Central memory CD8-positive, alpha-beta T cell (primary cell): ENCODE results near the gene PLA2G15.

ENCODE experiments used
- ATAC-seq: fragments of 150-1000 bp; cut with Tn5 transposase; replicated peaks from 2 replicates; pipeline ENCODE4 v1.10.0; 2022; ENCODE audit warnings: mild to moderate bottlenecking, moderate FRiP score, moderate number of reproducible peaks; ENCODE audit not compliant: poor library complexity, severe bottlenecking; ENCODE audit errors: extremely low read depth
- DNase-seq, 2 donors: peaks; one replicate each; pipeline ENCODE4 v3.0.0; 2021; ENCODE audit warnings: low spot score in 2 of 2
- H3K27ac Mint-ChIP-seq: one replicate; pipeline ENCODE4 v1.8.0; 2022; ENCODE audit warnings: low read depth, mild to moderate bottlenecking, moderate library complexity, mixed read lengths
- H3K27me3 Mint-ChIP-seq: one replicate; pipeline ENCODE4 v1.8.0; 2022; ENCODE audit warnings: mixed read lengths
- H3K36me3 Mint-ChIP-seq: one replicate; pipeline ENCODE4 v1.8.0; 2022; ENCODE audit warnings: mild to moderate bottlenecking, moderate library complexity, mixed read lengths; ENCODE audit not compliant: insufficient read depth
- H3K4me1 Mint-ChIP-seq: one replicate; pipeline ENCODE4 v1.8.0; 2022; ENCODE audit warnings: mixed read lengths
- H3K4me3 Mint-ChIP-seq: one replicate; pipeline ENCODE4 v1.8.0; 2022; ENCODE audit warnings: mild to moderate bottlenecking, moderate library complexity, mixed read lengths
- H3K9me3 Mint-ChIP-seq: one replicate; pipeline ENCODE4 v1.8.0; 2022; ENCODE audit warnings: mixed read lengths

PLA2G15 gene

DNA sequence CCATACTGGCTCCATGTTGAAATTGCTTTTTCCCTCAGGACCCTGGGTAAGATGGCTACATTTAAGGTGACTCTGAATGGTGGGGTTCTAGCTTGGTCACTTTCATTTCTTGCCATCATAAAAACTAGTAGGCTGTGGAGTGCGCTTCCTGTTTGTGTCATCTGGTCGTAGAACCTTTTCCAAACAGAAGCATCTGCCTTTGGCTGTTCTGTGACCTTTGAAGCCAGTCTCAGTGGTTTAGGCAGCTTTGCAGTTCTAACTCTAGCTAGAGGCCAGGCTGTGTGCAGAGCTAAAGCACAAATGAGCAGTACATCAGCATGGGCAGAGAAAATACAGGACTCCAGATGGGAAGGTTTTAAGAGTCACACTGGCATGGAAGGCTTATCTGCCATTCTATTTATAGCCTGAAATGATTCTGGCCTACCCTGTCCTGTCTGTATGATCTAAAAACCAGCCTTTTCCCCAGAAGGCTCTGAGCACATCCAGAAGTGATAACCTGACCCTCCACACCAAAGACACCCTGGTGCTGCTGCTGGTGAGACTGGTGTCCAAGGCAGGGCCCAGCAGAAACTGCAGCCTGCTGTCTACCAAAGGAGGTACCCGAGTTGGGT lies 17.9 kb upstream of the PLA2G15 start:
- H3K27ac Mint-ChIP-seq: no peak overlapping the region
- H3K36me3 Mint-ChIP-seq: peaks cover 39% of the 10 kb centered on the region
- peaks cover 6% of the 10 kb centered on the region for H3K4me1 Mint-ChIP-seq
- DNase-seq: no peak
- H3K9me3 Mint-ChIP-seq: no peaks in the 10 kb centered on the region
- no peak overlapping the region for H3K4me3 Mint-ChIP-seq
- no peaks in the 10 kb centered on the region for H3K27me3 Mint-ChIP-seq
- no peak for ATAC-seq

DNA sequence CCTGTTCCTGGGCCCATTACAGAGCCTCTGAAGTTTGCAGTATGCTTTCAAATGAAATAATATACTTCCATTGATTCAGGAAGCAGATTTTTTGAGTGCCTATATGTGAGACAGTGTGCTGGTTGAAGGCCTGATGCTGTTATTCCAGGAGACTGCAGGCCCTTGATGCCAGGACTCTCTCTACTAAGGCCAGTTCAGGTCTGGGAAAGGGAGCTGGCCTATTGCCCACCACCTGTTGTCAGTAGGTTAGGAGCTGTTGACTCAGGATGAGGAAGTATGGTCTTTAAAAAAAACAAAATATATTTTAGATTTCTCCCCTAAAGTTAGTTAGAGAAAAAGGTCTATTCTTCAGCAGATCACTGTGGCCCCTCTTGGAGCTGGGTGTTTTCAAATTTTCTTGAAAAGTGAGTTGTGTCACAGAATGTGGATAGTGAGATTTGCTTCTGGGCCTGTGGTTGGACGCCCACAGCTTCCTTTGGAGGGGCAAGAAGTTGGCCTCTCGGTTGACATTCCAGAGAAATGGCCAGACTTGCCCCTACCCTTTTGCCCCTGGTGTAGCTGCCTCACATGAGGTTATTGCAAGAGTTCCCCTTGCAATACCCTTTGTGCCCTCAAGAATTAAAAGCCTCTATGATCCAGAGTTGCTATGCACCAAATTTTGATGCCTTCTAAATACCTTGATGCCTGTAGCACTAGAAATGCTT lies 17.2 kb upstream of the PLA2G15 start:
- Mint-ChIP-seq H3K27ac (no peak overlapping the region), H3K4me3 (no peak overlapping the region)

DNA sequence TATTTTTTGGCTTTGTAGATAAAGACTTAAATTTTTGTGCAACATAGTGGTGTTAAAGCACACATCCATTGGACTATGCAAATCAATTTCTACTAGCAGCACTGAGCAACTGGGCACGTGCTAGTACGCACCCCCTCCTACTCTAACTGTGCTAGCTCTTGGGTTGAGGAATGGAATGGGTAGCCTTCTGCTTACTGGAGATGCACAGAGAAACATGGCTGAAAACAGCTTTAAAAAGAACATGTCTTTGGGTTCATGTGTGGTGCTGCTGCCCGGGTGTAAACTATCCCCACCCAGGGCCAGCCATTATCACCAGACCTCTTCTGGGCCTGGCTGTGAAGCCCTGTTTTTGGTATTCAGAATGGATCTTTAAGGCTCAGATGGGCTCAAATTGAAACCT lies 16.5 kb upstream of the PLA2G15 start:
- Mint-ChIP-seq H3K36me3 (peaks cover 39% of the 10 kb centered on the region), H3K27ac (no peak overlapping the region), H3K4me3 (no peak overlapping the region), H3K27me3 (no peaks in the 10 kb centered on the region), H3K9me3 (no peaks in the 10 kb centered on the region), H3K4me1 (peaks cover 6% of the 10 kb centered on the region)
- ATAC-seq: no peak
- no peak for DNase-seq

More for the DNA sequence above, 17.2 kb upstream of the PLA2G15 start:
- Mint-ChIP-seq H3K9me3 (no peaks in the 10 kb centered on the region), H3K27me3 (no peaks in the 10 kb centered on the region), H3K36me3 (peaks cover 41% of the 10 kb centered on the region), H3K4me1 (peaks cover 6% of the 10 kb centered on the region)
- ATAC-seq (no peak), DNase-seq (no peak)

DNA sequence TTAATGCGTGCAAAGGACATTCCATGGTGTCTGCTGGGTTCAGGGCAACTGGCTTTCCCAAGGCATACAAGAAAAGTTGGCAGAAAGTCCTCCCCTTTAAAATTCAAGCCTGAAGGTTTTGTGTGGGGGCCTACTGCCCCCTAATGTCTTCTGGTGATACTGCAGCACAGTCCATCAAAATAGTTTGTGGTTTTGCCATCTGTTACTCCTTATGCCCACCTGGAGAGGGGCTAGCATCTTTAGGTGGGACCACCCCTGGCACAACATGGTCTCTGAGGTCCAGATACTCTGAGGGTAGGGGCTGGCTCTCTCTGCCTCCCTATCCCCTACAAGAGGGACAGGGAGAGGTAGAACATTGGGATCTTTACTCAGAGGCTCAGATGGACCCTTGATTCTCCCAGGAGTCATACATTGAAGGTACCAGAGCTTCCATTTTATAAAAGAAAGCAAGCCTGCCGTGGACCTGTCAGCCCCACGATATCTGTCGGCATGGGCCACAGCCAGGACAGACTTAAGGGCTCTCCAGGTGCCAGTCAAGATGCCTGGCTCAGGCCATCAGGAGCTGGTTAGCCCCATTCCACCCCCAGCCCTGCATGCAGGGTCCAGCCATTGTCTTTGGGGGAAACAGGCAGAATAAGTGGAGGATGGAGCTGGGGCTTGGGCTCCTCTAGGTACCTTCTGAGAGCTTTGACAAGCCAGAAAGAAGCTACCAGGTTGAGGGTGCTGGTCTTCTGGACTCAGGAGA lies 15.6 kb upstream of the PLA2G15 start:
- no peaks in the 10 kb centered on the region for H3K9me3 Mint-ChIP-seq
- DNase-seq (peak in 1 of 2 donors; percentile 38), ATAC-seq (no peak)
- peaks cover 35% of the 10 kb centered on the region for H3K36me3 Mint-ChIP-seq
- H3K27ac Mint-ChIP-seq: no peak overlapping the region
- no peaks in the 10 kb centered on the region for H3K27me3 Mint-ChIP-seq
- peaks cover 8% of the 10 kb centered on the region for H3K4me1 Mint-ChIP-seq
- no peak overlapping the region for H3K4me3 Mint-ChIP-seq

DNA sequence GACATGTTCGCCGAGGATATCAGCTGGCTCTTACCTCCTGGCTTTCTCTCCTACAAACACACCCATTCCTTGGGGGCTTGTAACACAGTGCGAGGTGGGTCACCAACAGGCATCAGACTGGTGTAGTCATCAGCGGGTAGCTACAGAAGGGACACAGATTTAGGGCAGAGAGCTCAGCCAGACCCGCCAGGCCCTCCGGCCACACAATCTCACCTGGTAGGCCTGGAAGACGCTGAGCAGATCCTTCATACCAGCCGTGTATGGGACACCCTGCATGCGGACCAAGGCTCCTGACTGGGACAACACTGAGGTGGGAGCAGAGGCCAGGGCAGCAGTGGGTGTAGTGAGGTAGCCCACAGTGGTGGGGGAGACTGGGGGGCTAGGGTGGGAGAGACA lies 15.0 kb upstream of the PLA2G15 start:
- no peak for ATAC-seq
- Mint-ChIP-seq H3K4me3 (no peak overlapping the region), H3K27ac (peak overlapping the region; percentile 46), H3K36me3 (peaks cover 37% of the 10 kb centered on the region), H3K4me1 (peaks cover 12% of the 10 kb centered on the region), H3K27me3 (no peaks in the 10 kb centered on the region), H3K9me3 (no peaks in the 10 kb centered on the region)
- no peak for DNase-seq

DNA sequence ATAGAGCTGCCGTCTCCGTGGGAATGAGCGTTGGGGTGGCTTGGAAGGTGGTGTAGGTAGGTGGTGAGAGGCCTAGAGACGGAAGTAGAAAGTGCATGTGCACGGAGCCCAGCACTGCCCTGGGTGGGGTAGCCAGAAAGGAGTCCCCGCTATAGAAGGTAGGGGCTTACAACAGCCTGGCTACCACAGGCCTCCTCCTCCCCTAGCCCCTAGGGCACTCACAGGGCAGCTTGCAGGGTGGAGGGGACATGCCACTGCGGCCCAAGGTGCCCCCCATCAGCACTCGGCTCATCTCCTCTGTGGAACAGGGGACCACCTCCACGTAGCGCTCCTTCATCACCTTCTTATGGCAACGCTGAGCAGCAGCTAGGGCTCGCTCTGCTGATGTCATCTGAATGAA lies 14.2 kb upstream of the PLA2G15 start:
- Mint-ChIP-seq H3K4me1 (peaks cover 6% of the 10 kb centered on the region), H3K27me3 (no peaks in the 10 kb centered on the region), H3K27ac (peak overlapping the region; percentile 62), H3K9me3 (no peaks in the 10 kb centered on the region), H3K4me3 (no peak overlapping the region), H3K36me3 (peaks cover 34% of the 10 kb centered on the region)
- no peak for ATAC-seq
- no peak for DNase-seq

DNA sequence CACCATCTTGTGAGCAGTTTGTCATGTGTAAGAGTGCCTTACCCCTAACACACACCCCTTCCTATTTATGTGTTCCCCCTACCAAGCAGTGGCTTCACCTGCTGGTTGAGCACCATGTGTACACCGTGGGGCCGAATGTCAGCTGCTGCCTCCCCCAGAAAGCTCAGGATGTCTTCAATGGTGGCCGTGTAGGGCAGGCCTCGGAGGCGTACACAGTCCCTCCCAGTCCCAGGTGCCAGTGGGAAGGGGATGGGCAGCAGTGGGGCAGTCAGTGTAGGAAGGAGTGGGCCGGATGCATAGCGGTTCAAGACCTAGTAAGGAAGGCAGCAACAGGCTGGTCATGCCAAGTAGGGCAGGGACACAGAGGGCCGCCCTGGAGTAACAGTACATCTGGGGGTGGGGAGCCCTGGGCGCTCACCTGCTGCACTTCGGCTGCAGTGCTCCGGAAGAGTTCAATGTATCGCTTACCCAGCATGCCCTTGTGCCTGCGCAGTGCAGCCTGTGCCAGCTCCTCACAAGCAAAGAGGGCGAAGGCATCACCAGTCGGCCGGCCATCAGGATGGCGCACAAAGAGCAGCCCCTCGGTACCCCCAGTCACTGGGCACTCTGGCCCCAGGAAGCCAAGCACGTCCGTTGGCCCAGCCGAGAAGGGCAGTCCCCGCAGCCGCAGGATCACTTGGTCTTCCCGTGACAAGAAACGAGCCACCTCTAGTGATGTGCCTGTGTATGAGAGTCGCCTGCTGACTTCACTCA lies 13.6 kb upstream of the PLA2G15 start:
- H3K27ac Mint-ChIP-seq: peak overlapping the region; percentile 62
- H3K4me1 Mint-ChIP-seq: peaks cover 7% of the 10 kb centered on the region
- DNase-seq (no peak), ATAC-seq (no peak)
- H3K27me3 Mint-ChIP-seq: no peaks in the 10 kb centered on the region
- peaks cover 36% of the 10 kb centered on the region for H3K36me3 Mint-ChIP-seq
- no peaks in the 10 kb centered on the region for H3K9me3 Mint-ChIP-seq
- no peak overlapping the region for H3K4me3 Mint-ChIP-seq

DNA sequence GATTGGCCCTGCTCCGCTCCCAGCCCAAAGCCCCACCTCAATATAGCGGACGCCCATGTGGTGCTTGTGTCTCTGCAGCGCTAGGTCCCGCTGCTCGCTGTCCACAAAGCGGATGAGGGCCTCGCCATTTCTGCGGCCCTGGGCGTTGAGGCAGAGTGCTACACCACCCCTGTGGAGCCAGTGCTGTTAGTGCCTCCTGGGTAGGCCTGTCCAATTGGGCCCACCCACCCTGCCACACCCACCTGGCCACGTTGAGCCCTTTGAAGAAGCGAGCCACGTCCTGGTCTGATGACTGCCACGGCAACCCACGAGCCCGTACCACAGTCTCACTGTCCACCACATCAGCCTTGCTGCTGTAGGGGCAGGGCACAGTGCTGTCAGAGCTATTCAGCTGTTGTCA lies 12.8 kb upstream of the PLA2G15 start:
- DNase-seq (no peak), ATAC-seq (no peak)
- peak overlapping the region; percentile 62 for H3K27ac Mint-ChIP-seq
- peak overlapping the region; percentile 18 for H3K4me3 Mint-ChIP-seq
- H3K4me1 Mint-ChIP-seq: peaks cover 13% of the 10 kb centered on the region
- no peaks in the 10 kb centered on the region for H3K27me3 Mint-ChIP-seq
- peaks cover 39% of the 10 kb centered on the region for H3K36me3 Mint-ChIP-seq
- no peaks in the 10 kb centered on the region for H3K9me3 Mint-ChIP-seq

DNA sequence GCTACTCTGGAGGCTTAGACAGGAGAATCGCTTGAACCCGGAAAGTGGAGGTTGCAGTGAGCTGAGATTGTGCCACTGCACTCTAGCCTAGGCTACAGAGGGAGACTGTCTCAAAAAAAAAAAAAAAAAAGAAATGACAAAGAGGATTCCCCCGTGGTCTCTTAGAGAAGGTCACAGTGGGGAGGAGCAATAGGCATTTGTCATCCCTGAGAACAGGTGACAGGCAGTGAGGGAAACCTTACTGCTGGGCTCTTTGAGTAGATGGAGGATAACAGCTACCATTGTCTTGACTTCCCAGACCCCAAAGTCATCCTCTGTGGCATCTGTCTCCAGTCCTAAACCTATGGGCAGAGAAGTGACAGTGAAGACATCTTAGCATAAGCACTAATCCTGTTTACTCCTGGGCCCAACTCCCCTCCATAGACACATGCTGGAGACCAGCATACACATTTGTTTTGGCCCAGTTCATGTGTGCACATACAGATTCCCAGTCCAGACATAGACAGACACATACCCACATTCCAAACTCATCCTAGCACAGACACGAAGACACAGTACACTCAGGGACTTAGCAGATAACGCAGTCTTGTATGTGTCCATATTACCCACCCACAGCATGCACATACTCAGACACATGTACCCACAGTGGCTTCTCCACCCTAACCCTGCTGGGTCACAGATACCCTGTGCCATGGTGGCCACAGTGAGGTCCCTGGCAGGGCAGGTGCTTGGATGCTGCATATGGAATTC lies 11.9 kb upstream of the PLA2G15 start:
- H3K4me3 Mint-ChIP-seq: peak overlapping the region; percentile 18
- no peaks in the 10 kb centered on the region for H3K9me3 Mint-ChIP-seq
- peak overlapping the region; percentile 35 for H3K27ac Mint-ChIP-seq
- H3K4me1 Mint-ChIP-seq: peaks cover 20% of the 10 kb centered on the region
- no peak for DNase-seq
- H3K36me3 Mint-ChIP-seq: peaks cover 44% of the 10 kb centered on the region
- H3K27me3 Mint-ChIP-seq: no peaks in the 10 kb centered on the region
- no peak for ATAC-seq

DNA sequence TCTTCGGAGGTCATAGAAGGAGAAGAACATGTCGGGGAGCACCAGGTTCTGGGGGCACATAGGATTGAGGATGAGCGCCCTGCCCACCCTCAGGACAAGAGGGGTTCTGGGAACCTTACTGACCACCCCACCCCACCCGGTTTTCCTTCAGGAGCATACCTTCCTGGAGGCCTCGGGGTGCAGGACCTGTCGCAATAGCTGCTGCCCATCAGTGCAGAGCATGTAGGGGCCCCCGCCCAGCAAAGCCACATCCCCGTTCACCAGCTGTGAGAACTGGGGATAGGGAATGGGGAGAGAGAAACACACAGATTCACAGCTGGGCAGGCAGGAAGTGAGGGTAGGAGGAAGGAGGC lies 11.4 kb upstream of the PLA2G15 start:
- Mint-ChIP-seq H3K36me3 (peaks cover 47% of the 10 kb centered on the region), H3K27ac (no peak overlapping the region), H3K4me1 (peaks cover 23% of the 10 kb centered on the region), H3K4me3 (no peak overlapping the region), H3K9me3 (no peaks in the 10 kb centered on the region), H3K27me3 (no peaks in the 10 kb centered on the region)
- ATAC-seq: no peak
- no peak for DNase-seq

DNA sequence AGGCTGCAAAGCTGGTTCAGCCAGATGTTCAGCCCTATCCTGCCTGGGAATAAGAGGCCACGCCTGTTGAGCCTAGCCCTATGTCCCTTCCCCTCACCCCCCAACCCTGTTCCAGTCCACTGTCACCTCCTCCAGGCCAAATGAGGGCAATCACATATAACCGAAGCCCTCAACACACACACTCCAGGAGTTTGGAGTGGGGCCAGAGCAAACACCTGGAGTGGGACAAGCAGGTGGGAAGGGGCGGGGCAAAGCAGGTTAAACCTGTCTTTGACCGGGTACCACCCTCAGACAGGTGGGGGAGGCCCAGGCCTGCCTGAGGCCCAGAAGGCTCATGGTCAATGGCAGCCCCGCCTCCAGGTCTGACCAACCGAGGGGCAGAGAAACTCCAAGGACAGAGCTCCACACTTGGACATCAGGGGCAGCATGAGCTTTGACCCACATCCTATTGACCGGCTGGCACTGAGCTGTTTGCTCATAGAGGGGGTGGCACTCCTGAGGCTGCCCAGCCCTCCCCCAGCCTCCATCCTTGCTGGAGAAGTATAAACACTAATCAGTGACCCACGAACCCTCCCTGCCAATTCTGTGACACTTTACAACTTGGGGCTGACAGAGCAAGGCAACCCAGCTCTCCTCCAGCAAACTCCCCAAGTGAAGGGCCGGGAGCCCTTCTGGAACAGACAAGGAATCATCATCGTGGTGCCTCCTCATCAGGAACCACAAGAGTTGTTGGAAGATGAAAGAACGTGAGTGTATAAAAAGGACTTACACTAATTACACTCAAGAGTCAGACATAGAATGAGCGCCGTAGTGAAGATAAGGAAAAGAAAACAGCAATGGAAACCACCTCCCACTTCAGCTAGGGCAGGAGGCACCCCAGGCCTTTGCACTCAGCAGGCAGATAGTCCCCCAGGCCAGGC lies 10.7 kb upstream of the PLA2G15 start:
- Mint-ChIP-seq H3K4me3 (peak overlapping the region; percentile 22), H3K9me3 (no peaks in the 10 kb centered on the region), H3K36me3 (peaks cover 49% of the 10 kb centered on the region), H3K27ac (no peak overlapping the region), H3K4me1 (peaks cover 26% of the 10 kb centered on the region), H3K27me3 (no peaks in the 10 kb centered on the region)
- no peak for ATAC-seq
- DNase-seq: no peak
